A673 (cell line): ENCODE results near the gene SFT2D1. TPM values are rescaled to one million over a fixed set of nuclear protein-coding genes. Genes with fewer than 3 reads are reported as not detected.
"Not testable (repeated sequence)": the region's sequence is repeated elsewhere in the genome, so short reads cannot be mapped to it uniquely, and the experiment has no call there.

ENCODE experiments used
- BruUV-seq: library from RNA; stranded (reverse); fragments of 400-500 nt; replicated peaks from 2 replicates; lab custom pipeline; 2021; lab: Mats Ljungman, UMichigan
- CTCF ChIA-PET: fragments of 300-600 bp; sonication (Branson Sonifier 250); formaldehyde crosslinking; loops from one replicate; lab custom pipeline; 2022; ENCODE audit warnings: antibody characterized with exemption; lab: Charles Lee
- POLR2A ChIA-PET: fragments of 300-600 bp; sonication (Branson Sonifier 250); formaldehyde crosslinking; loops from one replicate; lab custom pipeline; 2022; ENCODE audit warnings: antibody characterized with exemption; ENCODE audit not compliant: low non-redundant PET; lab: Charles Lee
- DNase-seq: peaks from one replicate; pipeline ENCODE4 v3.0.0-alpha.2; 2015; ENCODE audit warnings: low spot score
- H3K27ac ChIP-seq: fragments of 200-600 bp; sonication (generic); 2 replicates; pipeline ENCODE4 v1.5.1; 2016; ENCODE audit warnings: mixed run types, low read depth, mild to moderate bottlenecking, mixed read lengths, antibody characterized with exemption, low read length; ENCODE audit not compliant: poor library complexity, severe bottlenecking
- H3K27me3 ChIP-seq: fragments of 200-600 bp; sonication (generic); replicated peaks from 2 replicates; pipeline ENCODE4 v1.6.1; 2017; ENCODE audit warnings: mixed run types, low read depth, mild to moderate bottlenecking, mixed read lengths, antibody characterized with exemption, low read length; ENCODE audit not compliant: insufficient read depth, poor library complexity
- H3K36me3 ChIP-seq: fragments of 200-600 bp; sonication (generic); 2 replicates; pipeline ENCODE4 v1.6.1; 2016; ENCODE audit warnings: mixed run types, mild to moderate bottlenecking, mixed read lengths, antibody characterized with exemption, low read length; ENCODE audit not compliant: insufficient read depth, poor library complexity, severe bottlenecking
- H3K4me1 ChIP-seq: fragments of 200-600 bp; sonication (generic); 2 replicates; pipeline ENCODE4 v1.6.1; 2017; ENCODE audit warnings: mixed run types, mild to moderate bottlenecking, mixed read lengths, antibody characterized with exemption, low read length; ENCODE audit not compliant: insufficient read depth, poor library complexity, severe bottlenecking
- H3K4me3 ChIP-seq: fragments of 200-600 bp; sonication (generic); 2 replicates; pipeline ENCODE4 v1.5.1; 2016; ENCODE audit warnings: low read depth, mixed run types, mild to moderate bottlenecking, mixed read lengths, low read length; ENCODE audit not compliant: poor library complexity, severe bottlenecking
- H3K9me3 ChIP-seq: fragments of 200-600 bp; sonication (generic); 2 replicates; pipeline ENCODE4 v1.6.1; 2016; ENCODE audit warnings: mixed run types, low read depth, mild to moderate bottlenecking, mixed read lengths, antibody characterized with exemption, low read length; ENCODE audit not compliant: poor library complexity, severe bottlenecking
- CTCF ChIP-seq: fragments of 300-800, 200-600 bp; sonication (generic); conservative IDR thresholded peaks from 2 replicates; pipeline ENCODE4 v1.5.1; 2017; ENCODE audit warnings: low read depth, mild to moderate bottlenecking, antibody characterized with exemption, low read length, moderate library complexity, mixed read lengths
- EZH2 ChIP-seq: fragments of 200-600 bp; sonication (generic); IDR thresholded peaks from 2 replicates; pipeline ENCODE4 v1.6.1; 2017; ENCODE audit warnings: borderline replicate concordance, low read depth, mild to moderate bottlenecking, mixed read lengths, antibody characterized with exemption, low read length; ENCODE audit not compliant: poor library complexity, severe bottlenecking
- intact Hi-C: fragments of 100-400 bp; cut with micrococcal nuclease; formaldehyde crosslinking; loops from one replicate; pipeline ENCODE4 v1.10.0; 2022; ENCODE audit not compliant: unreplicated experiment
- total RNA-seq: library from RNA; stranded (reverse); gene quantifications from 2 replicates; pipeline ENCODE4 v1.2.3, GENCODE V29; 2021

Gene SFT2D1
- total RNA-seq, 1 experiment from 2014 or later = 62.0 TPM

- no peak overlapping the region for H3K27ac ChIP-seq
- no peak overlapping the region for H3K4me3 ChIP-seq
- ChIA-PET POLR2A (no interaction called here), CTCF (no interaction called here)
- no TSS peak for BruUV-seq
- intact Hi-C loops = no loop called here
- no peaks in the 10 kb centered on the region for H3K4me1 ChIP-seq
- no peaks in the 10 kb centered on the region for H3K27me3 ChIP-seq
- no peaks in the 10 kb centered on the region for H3K9me3 ChIP-seq
- no peak for DNase-seq
- no peaks in the 10 kb centered on the region for H3K36me3 ChIP-seq
- TF ChIP-seq CTCF (no peak), EZH2 (no peak)
These were observed 45.4 kb upstream of the SFT2D1 start for GRCh38 chr6:166387642-166388289.

- H3K36me3 ChIP-seq, POLR2A ChIA-PET, H3K4me1 ChIP-seq, H3K27ac ChIP-seq, H3K27me3 ChIP-seq, DNase-seq, H3K4me3 ChIP-seq, BruUV-seq, H3K9me3 ChIP-seq, intact Hi-C loops, CTCF ChIA-PET: not testable (repeated sequence)
These were observed 44.8 kb upstream of the SFT2D1 start for GRCh38 chr6:166387098-166387497.

GRCh38 chr6:166386111-166386510 lies 43.8 kb upstream of the SFT2D1 start:
- no peak for DNase-seq
- BruUV-seq = no TSS peak
- CTCF ChIA-PET = no interaction called here
- H3K27ac ChIP-seq = no peak overlapping the region
- intact Hi-C loops = no loop called here
- no peaks in the 10 kb centered on the region for H3K36me3 ChIP-seq
- no peak for TF ChIP-seq CTCF
- no peak for TF ChIP-seq EZH2
- peaks cover 2% of the 10 kb centered on the region for H3K4me1 ChIP-seq
- POLR2A ChIA-PET = interaction anchor here (0.6 kb wide), 1 partner anchor 55 kb away, joined by 3 read pairs; no protein-coding TSS in a partner anchor
- no peak overlapping the region for H3K4me3 ChIP-seq
- H3K9me3 ChIP-seq = no peaks in the 10 kb centered on the region
- H3K27me3 ChIP-seq = no peaks in the 10 kb centered on the region
